C4-2B (cell line): ENCODE results near the gene SNTB2.

Experiments used
- H3K27ac ChIP-seq: fragments of 450-650 bp; 2 replicates; pipeline ENCODE4 v1.5.1; 2017
- ZFX ChIP-seq: fragments of 450-650 bp; IDR thresholded peaks from 2 replicates; pipeline ENCODE4 v1.6.1; 2017
- TF ChIP-seq, protein P1 (sequence below): fragments of 450-650 bp; conservative IDR thresholded peaks from 2 replicates; pipeline ENCODE4 v1.5.1; 2017; ENCODE audit warnings: mild to moderate bottlenecking

Gene SNTB2

DNA sequence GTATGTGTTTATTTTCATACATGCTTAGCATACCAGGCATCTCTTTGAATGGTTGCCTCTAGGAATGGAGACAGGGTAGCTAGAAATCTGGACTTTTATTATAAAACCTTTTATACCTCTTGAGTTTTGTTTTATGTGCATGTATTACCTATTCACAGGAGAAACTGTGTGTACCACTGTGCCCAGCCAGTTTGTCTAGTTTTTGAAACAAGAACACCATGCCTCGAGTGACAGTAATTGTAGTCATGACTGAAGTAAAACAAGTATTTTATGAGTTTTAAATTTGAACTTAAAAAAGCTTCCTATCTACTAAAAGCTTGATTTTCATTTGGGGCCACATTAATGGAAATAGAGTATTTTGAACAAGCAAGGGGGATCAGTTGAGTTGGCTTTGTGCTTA is 57.4 kb downstream of the SNTB2 start:
- TF ChIP-seq, protein P1, sequence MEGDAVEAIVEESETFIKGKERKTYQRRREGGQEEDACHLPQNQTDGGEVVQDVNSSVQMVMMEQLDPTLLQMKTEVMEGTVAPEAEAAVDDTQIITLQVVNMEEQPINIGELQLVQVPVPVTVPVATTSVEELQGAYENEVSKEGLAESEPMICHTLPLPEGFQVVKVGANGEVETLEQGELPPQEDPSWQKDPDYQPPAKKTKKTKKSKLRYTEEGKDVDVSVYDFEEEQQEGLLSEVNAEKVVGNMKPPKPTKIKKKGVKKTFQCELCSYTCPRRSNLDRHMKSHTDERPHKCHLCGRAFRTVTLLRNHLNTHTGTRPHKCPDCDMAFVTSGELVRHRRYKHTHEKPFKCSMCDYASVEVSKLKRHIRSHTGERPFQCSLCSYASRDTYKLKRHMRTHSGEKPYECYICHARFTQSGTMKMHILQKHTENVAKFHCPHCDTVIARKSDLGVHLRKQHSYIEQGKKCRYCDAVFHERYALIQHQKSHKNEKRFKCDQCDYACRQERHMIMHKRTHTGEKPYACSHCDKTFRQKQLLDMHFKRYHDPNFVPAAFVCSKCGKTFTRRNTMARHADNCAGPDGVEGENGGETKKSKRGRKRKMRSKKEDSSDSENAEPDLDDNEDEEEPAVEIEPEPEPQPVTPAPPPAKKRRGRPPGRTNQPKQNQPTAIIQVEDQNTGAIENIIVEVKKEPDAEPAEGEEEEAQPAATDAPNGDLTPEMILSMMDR = no peak
- no peak for TF ChIP-seq ZFX
- no peak overlapping the region for H3K27ac ChIP-seq

DNA sequence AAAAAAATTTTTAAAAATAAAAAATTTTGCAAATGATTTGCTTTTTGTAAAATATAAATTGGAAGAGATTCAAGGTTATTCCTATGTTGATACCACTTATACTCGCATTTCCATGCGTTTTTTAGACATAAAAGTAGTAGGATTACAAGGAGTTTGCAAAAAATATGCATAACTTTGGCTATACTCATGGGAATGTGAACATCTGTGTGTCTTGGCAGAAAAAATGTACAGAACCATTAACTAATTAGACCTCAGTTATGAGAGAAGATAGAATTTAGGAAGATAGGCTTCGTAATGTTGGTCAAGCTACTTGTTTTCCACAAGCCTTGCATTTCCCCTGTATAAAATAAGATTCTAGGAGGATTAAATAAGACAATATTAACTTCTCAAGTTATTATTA is 63.1 kb downstream of the SNTB2 start:
- TF ChIP-seq, protein P1 = no peak
- TF ChIP-seq ZFX = no peak
- no peak overlapping the region for H3K27ac ChIP-seq

DNA sequence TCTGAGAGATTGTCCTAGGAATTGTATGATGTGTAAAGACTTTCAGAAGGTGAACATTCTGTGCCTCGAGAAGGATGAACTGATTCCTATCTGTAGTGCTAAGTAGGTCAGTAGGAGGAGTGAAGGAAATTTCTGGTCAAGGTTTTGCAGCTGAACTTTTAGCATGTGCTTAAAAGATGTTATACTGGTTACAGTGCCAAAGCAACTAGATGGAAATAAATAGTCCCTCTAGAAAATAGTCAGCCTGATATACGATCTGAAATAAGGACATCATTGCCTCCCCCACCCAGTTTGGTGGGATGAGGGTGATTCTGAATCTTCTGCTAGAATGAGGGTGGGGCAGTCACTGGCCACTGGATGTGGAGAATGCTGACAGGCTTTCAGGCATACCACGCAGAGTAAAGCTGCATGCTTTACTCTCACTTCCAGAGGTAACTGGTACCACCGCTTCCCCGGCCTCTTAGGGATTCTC is 66.9 kb downstream of the SNTB2 start:
- H3K27ac ChIP-seq = peak overlapping the region; percentile 44

DNA sequence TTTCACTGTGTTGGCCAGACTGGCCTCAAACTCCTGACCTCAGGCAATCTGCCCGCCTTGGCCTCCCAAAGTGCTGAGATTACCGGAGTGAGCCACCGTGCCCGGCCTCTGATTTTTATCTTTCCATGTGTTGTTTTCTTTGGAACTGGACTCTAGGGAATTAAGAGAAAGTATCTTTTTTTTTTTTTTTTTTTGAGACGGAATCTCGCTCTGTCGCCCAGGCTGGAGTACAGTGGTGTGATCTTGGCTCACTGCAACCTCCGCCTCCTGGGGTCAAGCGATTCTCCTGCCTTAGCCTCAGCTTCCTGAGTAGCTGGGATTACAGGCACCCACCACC is 72.4 kb downstream of the SNTB2 start:
- H3K27ac ChIP-seq = peak overlapping the region; percentile 44

More for the DNA sequence above, 66.9 kb downstream of the SNTB2 start:
- TF ChIP-seq ZFX = no peak
- TF ChIP-seq, protein P1 = no peak

DNA sequence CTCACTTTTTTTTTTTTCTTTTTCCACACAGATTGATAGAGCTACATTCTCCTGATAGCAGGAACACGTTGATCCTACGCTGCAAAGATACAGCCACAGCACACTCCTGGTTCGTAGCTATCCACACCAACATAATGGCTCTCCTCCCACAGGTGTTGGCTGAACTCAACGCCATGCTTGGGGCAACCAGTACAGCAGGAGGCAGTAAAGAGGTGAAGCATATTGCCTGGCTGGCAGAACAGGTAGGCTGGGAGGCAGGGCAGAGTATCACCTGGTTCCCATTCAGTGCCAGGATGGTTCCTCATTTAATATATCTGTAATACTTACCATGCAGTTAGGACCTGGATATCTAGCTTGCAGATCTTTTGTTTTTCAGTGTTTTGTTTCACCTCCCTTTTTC is 73.1 kb downstream of the SNTB2 start:
- TF ChIP-seq, protein P1 = peak; percentile 53
- TF ChIP-seq ZFX = no peak
- peak overlapping the region; percentile 44 for H3K27ac ChIP-seq

DNA sequence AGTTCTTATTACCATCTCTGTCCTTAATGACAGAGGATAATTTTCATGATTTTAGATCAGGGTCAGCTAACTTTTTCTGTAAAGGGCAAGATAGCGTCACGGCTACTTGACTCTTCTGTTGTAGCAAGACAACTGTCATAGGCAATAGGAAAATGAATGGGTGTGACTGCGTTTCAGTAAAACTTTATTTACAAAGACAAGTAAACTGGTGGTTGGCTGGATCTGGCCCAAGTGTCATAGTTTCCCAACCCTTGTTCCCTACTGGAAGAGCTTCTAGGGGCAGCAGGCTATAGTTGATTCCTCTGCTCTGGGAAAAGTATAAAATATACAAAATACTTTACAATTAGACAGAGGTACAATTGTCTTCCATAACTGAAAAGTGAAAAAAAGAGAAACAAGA is 73.5 kb downstream of the SNTB2 start:
- H3K27ac ChIP-seq = no peak overlapping the region
- TF ChIP-seq, protein P1 = no peak
- TF ChIP-seq ZFX = no peak

DNA sequence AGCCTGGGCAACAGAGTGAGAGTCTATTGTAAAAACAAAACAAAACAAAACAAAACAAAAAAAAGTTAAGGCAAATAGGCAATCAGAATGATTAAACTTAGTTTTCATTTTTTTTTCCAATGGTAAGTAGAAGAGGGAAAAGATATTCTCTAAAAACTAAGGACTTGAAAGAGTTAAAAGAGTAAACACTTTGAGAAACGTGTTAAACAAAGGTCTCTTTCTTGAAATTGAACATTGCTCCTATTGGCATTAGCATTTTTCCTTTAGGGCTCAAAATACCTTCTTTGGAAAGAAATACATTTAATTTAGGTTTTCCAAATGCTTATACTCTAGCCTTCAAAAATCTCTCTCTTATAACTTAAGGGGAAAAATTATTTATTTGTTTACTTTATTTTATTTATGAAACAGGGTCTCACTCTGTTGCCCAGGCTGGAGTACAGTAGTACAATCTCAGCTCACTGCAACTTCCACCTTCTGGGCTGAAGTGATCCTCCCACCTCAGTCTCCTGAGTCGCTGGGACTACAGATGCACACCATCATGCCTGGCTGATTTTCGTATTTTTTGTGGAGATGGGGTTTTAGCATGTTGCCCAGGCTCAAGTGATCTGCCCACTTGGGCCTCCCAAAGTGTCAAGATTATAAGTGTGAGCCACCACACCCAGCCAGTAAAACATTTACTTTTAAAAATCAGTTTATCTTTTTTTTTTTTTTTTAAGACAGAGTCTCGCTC is 79.5 kb downstream of the SNTB2 start:
- no peak for TF ChIP-seq ZFX
- TF ChIP-seq, protein P1 = no peak
- no peak overlapping the region for H3K27ac ChIP-seq

DNA sequence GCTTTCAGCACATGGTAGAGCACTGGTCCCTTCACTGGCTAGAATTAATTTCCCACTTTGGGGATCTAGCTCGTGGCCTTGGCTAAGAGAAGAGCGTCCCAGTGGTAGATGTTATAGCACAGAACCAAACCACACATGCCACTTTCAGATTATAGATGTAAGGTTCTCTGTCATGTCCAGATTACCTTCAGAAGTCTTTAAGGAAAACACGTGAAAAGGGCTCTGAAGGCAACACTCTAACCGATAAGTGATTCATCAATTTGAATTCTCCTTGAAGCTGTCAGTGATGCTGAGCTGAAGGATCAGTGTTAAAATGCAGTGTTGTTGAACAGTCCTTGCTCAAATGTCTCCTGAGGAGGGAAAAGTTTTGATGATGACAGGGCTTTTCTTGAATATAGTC is 80.7 kb downstream of the SNTB2 start:
- TF ChIP-seq, protein P1 = no peak
- TF ChIP-seq ZFX = no peak
- no peak overlapping the region for H3K27ac ChIP-seq
